ENCODE data around the gene USP36. TPM values are rescaled to one million over a fixed set of nuclear protein-coding genes. Genes with fewer than 3 reads are reported as not detected.
A peak's percentile ranks its signal among the peaks of the same experiment; 100 is the strongest.

The USP36 gene
- polyA plus RNA-seq, 1 experiment, result 18.3 TPM

- CTCF ChIA-PET, result no interaction called here
- H3K27ac ChIP-seq (ENCODE audit: low read depth, low read length), result no peak overlapping the region
- TF ChIP-seq CTCF (IDR thresholded peaks at IDR 0.05; ENCODE audit: low read depth, low read length), result no peak
- no peak for DNase-seq (ENCODE audit: low read depth, low spot score)
- POLR2A ChIA-PET, result no interaction called here
- H3K9me3 ChIP-seq (ENCODE audit: control insufficient read depth, insufficient read depth, low read length), result no peaks in the 10 kb centered on the region
- no peak overlapping the region for H3K4me3 ChIP-seq (ENCODE audit: low read depth, low read length)
- H3K27me3 ChIP-seq (ENCODE audit: control insufficient read depth, insufficient read depth, low read length), result no peaks in the 10 kb centered on the region
Observed at GRCh38 chr17:78785663-78786057, 55.0 kb downstream of the USP36 start.

- H3K27me3 ChIP-seq (ENCODE audit: control insufficient read depth, insufficient read depth, low read length), result no peaks in the 10 kb centered on the region
- no peak for TF ChIP-seq CTCF (IDR thresholded peaks at IDR 0.05; ENCODE audit: low read depth, low read length)
- no peak for DNase-seq (ENCODE audit: low read depth, low spot score)
- POLR2A ChIA-PET, result no interaction called here
- CTCF ChIA-PET, result no interaction called here
- no peak overlapping the region for H3K27ac ChIP-seq (ENCODE audit: low read depth, low read length)
- H3K4me3 ChIP-seq (ENCODE audit: low read depth, low read length), result no peak overlapping the region
- H3K9me3 ChIP-seq (ENCODE audit: control insufficient read depth, insufficient read depth, low read length), result no peaks in the 10 kb centered on the region
Observed at GRCh38 chr17:78785011-78785662, 55.5 kb downstream of the USP36 start.

GRCh38 chr17:78784352-78784751 lies 56.3 kb downstream of the USP36 start:
- POLR2A ChIA-PET, result no interaction called here
- CTCF ChIA-PET, result no interaction called here

DNA sequence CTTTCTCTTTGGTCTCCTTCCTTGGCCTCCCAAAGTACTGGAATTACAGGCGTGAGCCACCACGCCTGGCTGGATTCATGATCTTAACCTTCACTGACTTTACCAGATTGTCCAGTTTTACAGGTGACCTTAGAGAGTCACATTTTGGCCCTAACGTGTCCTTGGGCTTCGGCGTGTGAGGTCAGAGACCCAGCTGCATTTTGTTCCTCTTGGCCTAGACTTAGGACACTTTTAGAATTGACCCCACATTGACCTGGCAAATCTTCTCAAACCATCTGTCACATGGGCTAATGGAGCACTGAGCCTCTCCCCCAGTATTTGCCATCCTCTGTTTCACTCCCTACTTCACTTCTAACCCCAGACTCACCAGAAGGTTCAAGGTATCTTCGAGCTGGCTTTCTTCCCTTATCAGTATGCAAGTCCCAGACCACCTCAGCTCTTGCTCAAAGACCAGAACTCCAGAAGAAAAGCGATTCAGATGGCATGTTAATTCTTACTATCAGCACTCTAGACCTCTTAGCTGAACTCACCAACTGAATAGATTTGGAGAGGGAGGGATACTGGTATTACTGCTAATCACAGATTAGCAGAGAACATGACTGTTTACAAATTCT lies 56.8 kb downstream of the USP36 start:
- CTCF ChIA-PET, result no interaction called here
- Histone ChIP-seq H3K4me3 (ENCODE audit: low read depth, low read length) (no peak overlapping the region), H3K27me3 (ENCODE audit: control insufficient read depth, insufficient read depth, low read length) (no peaks in the 10 kb centered on the region), H3K9me3 (ENCODE audit: control insufficient read depth, insufficient read depth, low read length) (no peaks in the 10 kb centered on the region), H3K27ac (ENCODE audit: low read depth, low read length) (no peak overlapping the region)
- no peak for DNase-seq (ENCODE audit: low read depth, low spot score)
- POLR2A ChIA-PET, result no interaction called here
- no peak for TF ChIP-seq CTCF (IDR thresholded peaks at IDR 0.05; ENCODE audit: low read depth, low read length)

More at GRCh38 chr17:78784352-78784751, 56.3 kb downstream of the USP36 start:
- TF ChIP-seq CTCF (IDR thresholded peaks at IDR 0.05; ENCODE audit: low read depth, low read length), result no peak
- no peak for DNase-seq (ENCODE audit: low read depth, low spot score)
- Histone ChIP-seq H3K27ac (ENCODE audit: low read depth, low read length) (no peak overlapping the region), H3K9me3 (ENCODE audit: control insufficient read depth, insufficient read depth, low read length) (no peaks in the 10 kb centered on the region), H3K27me3 (ENCODE audit: control insufficient read depth, insufficient read depth, low read length) (no peaks in the 10 kb centered on the region), H3K4me3 (ENCODE audit: low read depth, low read length) (no peak overlapping the region)

- no peak for TF ChIP-seq CTCF (IDR thresholded peaks at IDR 0.05; ENCODE audit: low read depth, low read length)
- CTCF ChIA-PET, result no interaction called here
- Histone ChIP-seq H3K9me3 (ENCODE audit: control insufficient read depth, insufficient read depth, low read length) (no peaks in the 10 kb centered on the region), H3K4me3 (ENCODE audit: low read depth, low read length) (peak within 1 kb of the TSS; percentile 86), H3K27me3 (ENCODE audit: control insufficient read depth, insufficient read depth, low read length) (no peaks in the 10 kb centered on the region), H3K27ac (ENCODE audit: low read depth, low read length) (peak within 1 kb of the TSS; percentile 52)
- POLR2A ChIA-PET, result interaction anchor here (0.5 kb wide), 1 partner anchor 16 kb away, joined by 5 read pairs; no protein-coding TSS in a partner anchor
- DNase-seq (ENCODE audit: low read depth, low spot score), result no peak
Observed at GRCh38 chr17:78781893-78782304, 58.7 kb downstream of the USP36 start, which contains the start of gene CYTH1. CYTH1 (minus strand) TSS chr17:78782273; CDS start chr17:78782223, 50 bp downstream.
